ENCODE results near the gene NDRG2.

DNA sequence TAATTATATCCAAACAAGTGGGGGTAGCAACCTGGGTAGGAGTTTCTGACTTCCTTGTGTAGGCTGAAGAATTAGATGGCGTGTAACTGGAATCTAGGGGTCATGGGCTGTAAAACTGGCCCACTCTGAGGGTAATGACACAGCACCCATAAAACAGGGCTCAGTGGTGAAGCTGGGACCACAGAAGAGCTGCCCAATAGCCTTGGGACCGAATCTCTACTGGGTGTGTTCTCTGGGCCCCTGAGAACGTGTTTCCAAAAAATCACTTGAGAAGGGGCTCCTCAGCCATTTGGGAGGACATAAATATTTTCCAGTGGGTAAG lies 36.4 kb upstream of the NDRG2 start:
- TF ChIP-seq, protein P1, sequence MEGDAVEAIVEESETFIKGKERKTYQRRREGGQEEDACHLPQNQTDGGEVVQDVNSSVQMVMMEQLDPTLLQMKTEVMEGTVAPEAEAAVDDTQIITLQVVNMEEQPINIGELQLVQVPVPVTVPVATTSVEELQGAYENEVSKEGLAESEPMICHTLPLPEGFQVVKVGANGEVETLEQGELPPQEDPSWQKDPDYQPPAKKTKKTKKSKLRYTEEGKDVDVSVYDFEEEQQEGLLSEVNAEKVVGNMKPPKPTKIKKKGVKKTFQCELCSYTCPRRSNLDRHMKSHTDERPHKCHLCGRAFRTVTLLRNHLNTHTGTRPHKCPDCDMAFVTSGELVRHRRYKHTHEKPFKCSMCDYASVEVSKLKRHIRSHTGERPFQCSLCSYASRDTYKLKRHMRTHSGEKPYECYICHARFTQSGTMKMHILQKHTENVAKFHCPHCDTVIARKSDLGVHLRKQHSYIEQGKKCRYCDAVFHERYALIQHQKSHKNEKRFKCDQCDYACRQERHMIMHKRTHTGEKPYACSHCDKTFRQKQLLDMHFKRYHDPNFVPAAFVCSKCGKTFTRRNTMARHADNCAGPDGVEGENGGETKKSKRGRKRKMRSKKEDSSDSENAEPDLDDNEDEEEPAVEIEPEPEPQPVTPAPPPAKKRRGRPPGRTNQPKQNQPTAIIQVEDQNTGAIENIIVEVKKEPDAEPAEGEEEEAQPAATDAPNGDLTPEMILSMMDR (conservative IDR thresholded peaks at IDR 0.05 in 1 of 2, IDR thresholded peaks at IDR 0.05 in 1 of 2; ENCODE audit: extremely low read depth in 1 of 2, insufficient read depth in 1 of 2, low read depth in 1 of 2, low read length in 2 of 2), result no peak
- no peak for TF ChIP-seq EZH2 (IDR thresholded peaks at IDR 0.05; ENCODE audit: borderline replicate concordance, low read length)
